LoVo (cell line): ENCODE measurements around the gene DST.
"Not testable (repeated sequence)": the region's sequence is repeated elsewhere in the genome, so short reads cannot be mapped to it uniquely, and the experiment has no call there.

Experiments used
- DNase-seq: peaks from one replicate; pipeline ENCODE4 v3.0.0-alpha.2; 2016; ENCODE audit warnings: low spot score

DST gene

GRCh38 chr6:56515081-56515905 is 127.4 kb downstream of the DST start:
- DNase-seq: no peak

GRCh38 chr6:56514395-56514794 is 128.3 kb downstream of the DST start:
- DNase-seq: no peak

DNA sequence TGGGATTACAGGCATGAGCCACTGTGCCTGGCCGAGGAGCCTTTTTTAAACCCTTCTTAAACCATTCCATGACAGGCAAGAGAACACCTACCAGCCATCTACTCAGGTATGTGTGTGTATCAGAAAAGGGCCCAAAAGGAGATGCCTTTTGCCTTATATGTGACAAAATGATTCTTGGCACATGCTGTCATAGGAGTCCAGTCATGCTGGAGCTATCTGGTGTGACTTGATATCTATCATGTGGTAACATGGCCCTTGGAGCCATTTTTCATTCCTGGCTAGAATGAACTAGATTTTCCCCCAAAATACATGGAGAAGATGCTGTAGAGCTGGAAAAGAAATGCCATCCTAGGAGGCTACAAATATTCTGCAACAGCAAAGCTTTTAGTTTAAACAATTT is 129.1 kb downstream of the DST start:
- no peak for DNase-seq

GRCh38 chr6:56511591-56511990 is 131.1 kb downstream of the DST start:
- DNase-seq: no peak

- DNase-seq: no peak
Measured at GRCh38 chr6:56510984-56511531, 131.6 kb downstream of the DST start.

DNA sequence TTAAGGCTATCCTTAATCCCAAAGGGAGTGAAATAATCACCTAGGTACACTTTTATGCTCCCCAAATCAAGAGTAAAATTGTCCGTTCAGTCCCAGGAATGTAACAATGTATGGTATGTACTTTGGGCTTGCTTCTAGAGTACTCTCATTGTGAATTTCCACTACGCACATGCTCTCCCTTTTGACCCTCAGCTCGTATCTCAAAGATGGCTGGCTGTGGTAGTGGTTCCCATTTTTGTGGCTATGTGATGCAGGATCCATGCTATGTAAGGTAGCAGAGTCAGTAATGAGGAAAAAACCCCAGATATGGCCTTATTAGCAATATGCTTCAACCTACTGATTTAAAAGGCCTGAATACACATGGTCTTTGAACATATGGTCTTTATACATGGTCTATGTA is 133.7 kb downstream of the DST start:
- DNase-seq: no peak

GRCh38 chr6:56507517-56507916 is 135.2 kb downstream of the DST start:
- no peak for DNase-seq

DNA sequence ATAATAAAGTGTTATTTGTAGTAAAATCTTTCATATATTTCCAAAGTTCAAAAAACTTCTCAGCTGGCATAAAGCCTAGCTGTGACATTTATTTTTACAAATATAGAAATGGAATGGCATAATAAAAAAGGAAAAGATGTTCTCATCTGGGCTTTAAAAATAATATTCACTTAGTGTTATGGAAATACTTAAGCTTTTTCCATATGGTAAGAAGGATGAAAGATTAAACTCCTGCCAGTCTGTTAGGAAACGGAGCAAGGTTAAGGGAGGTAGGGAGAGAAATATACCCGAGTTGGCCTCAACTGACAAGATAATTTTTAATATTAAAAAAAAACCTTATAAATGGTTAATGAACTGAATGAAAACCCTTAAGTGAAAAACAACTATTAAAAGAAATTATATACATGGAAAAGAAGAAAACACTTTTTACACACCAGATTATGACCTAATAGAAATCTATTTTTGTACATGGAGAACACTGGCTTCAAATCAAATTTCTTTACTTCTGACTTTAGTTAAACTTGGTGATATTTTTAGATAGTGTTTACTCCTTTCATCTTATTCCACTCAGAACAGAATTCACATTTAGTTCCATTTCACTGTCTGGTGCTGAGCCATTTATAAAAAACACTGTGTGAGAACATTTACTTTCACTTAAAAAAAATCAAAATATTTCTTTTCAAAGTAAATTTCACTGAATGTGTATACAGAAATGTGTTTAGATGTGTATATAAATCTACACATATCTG is 137.0 kb downstream of the DST start:
- no peak for DNase-seq

- DNase-seq: no peak
Measured at GRCh38 chr6:56501993-56502392, 140.7 kb downstream of the DST start.

DNA sequence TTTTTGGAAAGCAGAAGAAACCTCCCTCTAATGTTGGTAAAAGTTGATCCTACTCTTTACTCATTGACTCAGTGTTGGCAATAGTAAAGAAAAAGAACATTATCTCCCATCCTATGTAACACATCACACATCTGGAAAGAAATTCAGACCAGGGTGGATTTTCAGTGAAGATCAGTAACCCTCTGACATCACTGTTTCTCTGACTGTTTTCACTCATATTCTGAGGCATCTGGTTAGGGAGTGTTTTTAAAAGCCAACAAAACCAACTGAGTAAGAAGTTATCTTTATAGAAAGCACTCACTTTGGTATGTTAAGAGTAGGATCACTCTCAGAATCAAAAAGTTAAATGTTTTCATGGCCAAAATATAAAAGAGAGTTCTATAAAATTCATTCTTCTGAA is 143.6 kb downstream of the DST start:
- no peak for DNase-seq

GRCh38 chr6:56497691-56498090 is 145.0 kb downstream of the DST start:
- DNase-seq: no peak

DNA sequence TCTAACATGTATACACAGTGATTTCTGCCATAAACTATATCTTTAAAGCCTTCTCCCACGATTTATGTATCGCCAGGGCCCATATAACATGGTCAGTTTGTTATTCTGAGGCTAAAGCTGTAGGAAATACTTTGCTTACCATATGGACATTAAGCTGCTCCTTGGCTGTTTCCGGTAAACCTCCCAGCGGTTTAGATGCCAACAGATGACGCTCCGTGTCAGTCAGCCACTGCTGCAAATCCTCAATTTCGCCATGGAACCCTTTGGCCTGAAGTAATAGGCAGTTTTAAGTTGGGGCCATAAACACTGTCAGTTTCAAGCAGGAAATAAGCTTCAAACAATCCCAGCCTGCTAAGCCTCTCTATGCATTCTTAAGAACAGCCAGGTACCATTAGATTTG is 145.4 kb downstream of the DST start:
- DNase-seq: no peak

GRCh38 chr6:56496650-56497049 is 146.0 kb downstream of the DST start:
- not testable (repeated sequence) for DNase-seq

GRCh38 chr6:56495654-56496053 is 147.0 kb downstream of the DST start:
- no peak for DNase-seq

DNA sequence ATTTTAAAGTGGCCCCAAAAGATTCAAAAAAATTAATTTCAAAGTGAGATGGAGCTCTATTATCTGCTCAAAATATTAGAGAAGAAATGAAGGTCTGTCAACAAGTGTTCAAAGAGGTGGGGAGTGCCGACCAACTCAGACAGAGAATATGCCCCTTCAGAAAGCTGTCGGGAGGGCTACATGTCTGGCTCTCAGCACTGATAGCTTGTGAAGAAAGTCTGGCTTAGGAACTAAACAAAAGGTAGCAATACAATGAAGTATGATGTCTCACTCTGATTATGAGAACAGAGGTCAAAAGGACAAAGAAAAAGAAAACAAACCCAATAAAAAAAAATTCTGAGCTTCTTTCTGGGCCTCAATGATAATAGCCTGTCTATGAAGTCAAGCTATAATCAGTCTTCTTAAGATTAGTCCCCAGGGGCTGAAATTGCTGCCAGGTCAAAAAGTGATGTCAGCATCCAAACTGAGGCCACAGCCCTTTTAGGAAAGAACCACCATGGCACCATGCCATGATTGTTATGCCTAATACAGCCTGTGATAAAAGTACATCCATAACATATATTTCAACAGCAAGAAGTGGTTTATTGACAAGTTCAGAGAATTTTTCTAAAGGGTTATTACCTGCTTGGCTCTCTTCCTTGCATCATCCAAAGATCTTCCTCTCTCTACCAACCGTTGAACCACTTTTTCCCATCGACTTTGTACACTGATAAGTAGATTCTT is 150.9 kb downstream of the DST start:
- no peak for DNase-seq

GRCh38 chr6:56490993-56491392 is 151.7 kb downstream of the DST start:
- DNase-seq: no peak

- no peak for DNase-seq
Measured at GRCh38 chr6:56489559-56489958, 153.1 kb downstream of the DST start.

DNA sequence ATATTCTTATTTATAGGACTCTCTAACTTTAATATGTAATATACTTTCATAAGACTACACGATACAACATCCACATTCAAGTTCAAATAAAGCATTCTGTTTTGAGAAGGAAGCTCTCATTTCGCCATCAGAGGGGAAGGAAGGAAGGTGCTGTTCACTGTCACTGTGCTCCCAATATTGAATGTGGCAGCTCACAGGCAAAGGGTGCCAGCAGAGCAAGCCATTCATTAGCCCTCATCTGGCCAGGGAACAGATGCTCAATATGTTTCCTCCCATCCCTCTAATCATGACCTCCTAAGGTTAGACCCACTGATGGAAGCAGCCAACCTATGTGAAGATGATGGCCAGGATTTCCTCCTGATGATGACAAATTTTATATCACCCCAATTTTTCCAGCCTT is 154.4 kb downstream of the DST start:
- DNase-seq: no peak

- DNase-seq: no peak
Measured at GRCh38 chr6:56486681-56487080, 156.0 kb downstream of the DST start.

GRCh38 chr6:56484669-56485068 is 158.0 kb downstream of the DST start:
- no peak for DNase-seq

- no peak for DNase-seq
Measured at GRCh38 chr6:56483929-56484328, 158.8 kb downstream of the DST start.

DNA sequence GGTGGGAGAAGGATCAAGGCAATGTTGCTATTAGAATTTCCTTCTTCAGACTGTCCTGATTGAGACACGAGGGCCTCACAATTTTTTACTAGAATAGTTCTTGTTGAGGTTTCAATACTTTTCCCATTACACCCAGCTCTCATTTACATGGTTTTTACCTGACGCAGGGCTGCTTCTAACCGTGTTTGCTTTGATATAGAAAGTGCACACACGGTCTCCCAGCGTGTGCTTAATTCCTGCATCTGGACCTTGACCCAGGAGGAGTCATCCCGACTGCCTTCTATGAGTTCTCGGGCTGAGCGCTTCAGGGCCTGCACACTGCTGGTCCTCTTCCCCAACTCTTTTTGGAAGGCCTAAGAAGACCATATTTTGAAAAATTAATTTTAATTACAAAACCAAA is 160.2 kb downstream of the DST start:
- DNase-seq: peak; percentile 32

DNA sequence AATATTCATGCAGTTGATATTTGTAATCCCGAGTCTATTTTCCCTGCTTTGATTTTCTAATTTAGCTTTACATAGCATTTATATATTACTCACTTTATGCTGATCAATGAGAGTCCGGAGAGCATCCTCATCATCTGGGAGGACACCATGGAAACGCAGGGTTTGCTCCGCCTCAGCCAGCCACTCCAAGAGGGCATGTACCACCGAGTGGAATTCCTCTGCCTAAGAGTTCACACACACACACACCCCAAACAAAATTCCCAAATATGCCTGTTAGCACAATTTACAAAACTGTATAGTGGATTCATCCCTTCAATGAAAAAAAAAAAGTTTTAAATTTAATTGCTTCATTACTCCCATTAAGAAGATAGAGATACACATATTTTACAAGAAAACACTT is 160.7 kb downstream of the DST start:
- no peak for DNase-seq
